ENCODE data around the gene ARHGAP6. TPM values are rescaled to one million over a fixed set of nuclear protein-coding genes. Genes with fewer than 3 reads are reported as not detected.

ARHGAP6 gene
- total and polyA plus RNA-seq, 9 of the 15 experiments (the other 6 are each of a cell fraction or from before 2014, with no cell fraction given), result 12.5 to 63.6 (median 41.8) TPM

DNA sequence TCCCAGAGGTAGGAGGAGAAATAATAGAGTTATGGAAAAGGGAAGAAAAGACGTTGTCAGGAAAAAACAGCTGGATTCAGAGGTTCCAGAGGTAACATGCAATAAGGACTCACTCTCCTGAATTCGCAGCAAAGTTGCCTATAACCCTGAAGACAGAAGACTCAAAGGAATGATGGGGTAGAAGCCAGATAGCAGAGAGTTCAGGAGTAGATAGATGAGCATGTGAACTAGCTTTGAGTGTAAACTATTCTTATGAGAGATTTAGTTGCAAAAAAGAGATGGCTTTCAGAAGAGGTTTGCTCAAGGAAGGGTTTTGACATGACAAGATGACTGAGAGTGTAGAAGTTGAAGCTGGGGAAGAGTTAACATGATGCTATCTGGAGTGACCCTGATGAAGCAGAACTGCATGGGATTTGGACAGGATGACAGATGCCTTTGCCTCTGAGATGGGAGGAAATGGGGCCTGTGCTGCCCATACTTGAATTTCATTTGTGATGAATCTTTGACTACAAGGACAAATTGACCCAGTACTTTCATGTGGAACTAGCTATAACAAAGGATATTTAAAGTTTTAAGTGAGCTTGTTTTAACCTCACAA is 298.6 kb downstream of the ARHGAP6 start (continued):
- TF ChIP-seq ZKSCAN3 (CRISPR knock-in tag; IDR thresholded peaks at IDR 0.05) (no peak), ZNF175 (CRISPR knock-in tag; IDR thresholded peaks at IDR 0.05; ENCODE audit: low read depth) (peak; percentile 74; the same call in 1 of the 2 replicates), MEIS2 (IDR thresholded peaks at IDR 0.05; ENCODE audit: partially characterized antibody) (peak; percentile 91), POLR2A (conservative IDR thresholded peaks at IDR 0.05) (0 out of 2 replicates have a peak, but pooled peaks have one; percentile 5), NR3C1 (CRISPR knock-in tag; IDR thresholded peaks at IDR 0.05) (no peak), MECOM (CRISPR knock-in tag; IDR thresholded peaks at IDR 0.05) (0 out of 2 replicates have a peak, but pooled peaks have one; percentile 17), TCF7 (IDR thresholded peaks at IDR 0.05; ENCODE audit: borderline replicate concordance) (no peak), DMBX1 (CRISPR knock-in tag; IDR thresholded peaks at IDR 0.05; ENCODE audit: borderline replicate concordance) (peak; percentile 53; the same call in 1 of the 2 replicates), CXXC5 (CRISPR knock-in tag; IDR thresholded peaks at IDR 0.05) (peak; percentile 26; the same call in 1 of the 2 replicates), RCOR1 (IDR thresholded peaks at IDR 0.05; ENCODE audit: borderline replicate concordance in 1 of 2, low read depth in 2 of 2, low read length in 2 of 2) (0 out of 4 replicates have a peak, but pooled peaks of 1 of the 2 experiments have one; percentile 13), HDAC1 (IDR thresholded peaks at IDR 0.05) (peak in 1 of 2 experiments; percentile 8; a peak in 1 of 4 replicates)

DNA sequence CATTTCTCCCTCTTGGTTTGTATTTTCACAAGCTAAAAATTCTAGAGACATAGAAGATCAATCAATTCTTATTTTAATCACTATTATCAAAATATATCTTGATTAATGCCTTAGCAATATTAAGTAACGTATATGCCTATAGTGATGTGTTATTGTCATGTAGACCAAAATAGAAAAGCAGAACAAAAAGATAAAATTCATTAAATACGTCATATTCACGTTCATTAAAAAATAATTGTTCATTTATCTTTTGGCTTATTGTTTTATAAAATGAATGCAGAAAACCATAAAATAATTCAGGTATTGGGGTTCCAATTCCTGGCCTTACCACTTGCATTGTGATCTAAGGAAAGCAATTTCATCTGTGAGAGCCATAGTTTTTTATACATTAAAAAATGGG is 300.3 kb downstream of the ARHGAP6 start:
- H3K27me3 ChIP-seq (ENCODE audit: control insufficient read depth in 2 of 2, insufficient read depth in 2 of 2, low read length in 2 of 2), result no peaks in the 10 kb centered on the region
- H2AFZ ChIP-seq (ENCODE audit: low read depth, low read length), result no peak overlapping the region
- H3K4me3 ChIP-seq, result no peak overlapping the region
- intact Hi-C loops (cut with micrococcal nuclease) (loop anchor here (5.0 kb wide), 4 partner anchors 38 to 223 kb away; no protein-coding TSS in a partner anchor), in situ Hi-C loops (cut with MboI) (loop anchor here (5.0 kb wide), 1 partner anchor 218 kb away; no protein-coding TSS in a partner anchor)
- FAIRE-seq (no peak), ATAC-seq (no peak), DNase-seq (ENCODE audit: extremely low read depth in 1 of 4, low spot score in 3 of 4) (no peak)
- no peak overlapping the region for H3K9ac ChIP-seq (ENCODE audit: insufficient read depth in 1 of 2, low read depth in 2 of 2, low read length in 2 of 2)
- peaks cover 0 to 54% of the 10 kb centered on the region in 2 experiments; a peak in 3 of 5 replicates for H3K4me1 ChIP-seq (replicated peaks in 1 of 2; ENCODE audit: control insufficient read depth in 2 of 2, insufficient read depth in 2 of 2, low read length in 2 of 2)
- no peak overlapping the region for H3K4me2 ChIP-seq (ENCODE audit: insufficient read depth, low read length)
- CTCF ChIA-PET (ENCODE audit: low intra/inter-chr PET ratio), result no interaction called here
- POLR2A ChIA-PET, result no interaction called here
- 96% methylated on average over 3 of the region's 3 CpGs for WGBS (ENCODE audit: insufficient coverage, low coverage, missing lambda C conversion rate)
- no peaks in the 10 kb centered on the region for H3K9me1 ChIP-seq (ENCODE audit: control insufficient read depth, insufficient read depth, low read length)
- BruUV-seq (replicated peaks), result no TSS peak
- no peaks in the 10 kb centered on the region for H4K20me1 ChIP-seq (replicated peaks; ENCODE audit: control insufficient read depth, insufficient read depth, low read length)
- peaks cover 44% of the 10 kb centered on the region for H3K36me3 ChIP-seq (ENCODE audit: control insufficient read depth, insufficient read depth, low read length)
- peak overlapping the region; percentile 90 for H3K27ac ChIP-seq (ENCODE audit: extremely low read depth, low read depth, low read length)
- H3K79me2 ChIP-seq (ENCODE audit: control insufficient read depth, insufficient read depth, low read length), result peaks cover 75% of the 10 kb centered on the region
- H3K9me3 ChIP-seq (replicated peaks; ENCODE audit: control insufficient read depth, insufficient read depth, low read depth, low read length), result no peaks in the 10 kb centered on the region
- peak; percentile 54; the same call in 1 of the 2 replicates for TF ChIP-seq ZNF707 (CRISPR knock-in tag; conservative IDR thresholded peaks at IDR 0.05)
- no peak for TF ChIP-seq ZC3H11A (IDR thresholded peaks at IDR 0.05; ENCODE audit: low read depth, low read length)
- TF ChIP-seq, protein P1, sequence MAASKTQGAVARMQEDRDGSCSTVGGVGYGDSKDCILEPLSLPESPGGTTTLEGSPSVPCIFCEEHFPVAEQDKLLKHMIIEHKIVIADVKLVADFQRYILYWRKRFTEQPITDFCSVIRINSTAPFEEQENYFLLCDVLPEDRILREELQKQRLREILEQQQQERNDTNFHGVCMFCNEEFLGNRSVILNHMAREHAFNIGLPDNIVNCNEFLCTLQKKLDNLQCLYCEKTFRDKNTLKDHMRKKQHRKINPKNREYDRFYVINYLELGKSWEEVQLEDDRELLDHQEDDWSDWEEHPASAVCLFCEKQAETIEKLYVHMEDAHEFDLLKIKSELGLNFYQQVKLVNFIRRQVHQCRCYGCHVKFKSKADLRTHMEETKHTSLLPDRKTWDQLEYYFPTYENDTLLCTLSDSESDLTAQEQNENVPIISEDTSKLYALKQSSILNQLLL (CRISPR knock-in tag; IDR thresholded peaks at IDR 0.05; ENCODE audit: borderline replicate concordance), result peak; percentile 93
- TF ChIP-seq, protein P2, sequence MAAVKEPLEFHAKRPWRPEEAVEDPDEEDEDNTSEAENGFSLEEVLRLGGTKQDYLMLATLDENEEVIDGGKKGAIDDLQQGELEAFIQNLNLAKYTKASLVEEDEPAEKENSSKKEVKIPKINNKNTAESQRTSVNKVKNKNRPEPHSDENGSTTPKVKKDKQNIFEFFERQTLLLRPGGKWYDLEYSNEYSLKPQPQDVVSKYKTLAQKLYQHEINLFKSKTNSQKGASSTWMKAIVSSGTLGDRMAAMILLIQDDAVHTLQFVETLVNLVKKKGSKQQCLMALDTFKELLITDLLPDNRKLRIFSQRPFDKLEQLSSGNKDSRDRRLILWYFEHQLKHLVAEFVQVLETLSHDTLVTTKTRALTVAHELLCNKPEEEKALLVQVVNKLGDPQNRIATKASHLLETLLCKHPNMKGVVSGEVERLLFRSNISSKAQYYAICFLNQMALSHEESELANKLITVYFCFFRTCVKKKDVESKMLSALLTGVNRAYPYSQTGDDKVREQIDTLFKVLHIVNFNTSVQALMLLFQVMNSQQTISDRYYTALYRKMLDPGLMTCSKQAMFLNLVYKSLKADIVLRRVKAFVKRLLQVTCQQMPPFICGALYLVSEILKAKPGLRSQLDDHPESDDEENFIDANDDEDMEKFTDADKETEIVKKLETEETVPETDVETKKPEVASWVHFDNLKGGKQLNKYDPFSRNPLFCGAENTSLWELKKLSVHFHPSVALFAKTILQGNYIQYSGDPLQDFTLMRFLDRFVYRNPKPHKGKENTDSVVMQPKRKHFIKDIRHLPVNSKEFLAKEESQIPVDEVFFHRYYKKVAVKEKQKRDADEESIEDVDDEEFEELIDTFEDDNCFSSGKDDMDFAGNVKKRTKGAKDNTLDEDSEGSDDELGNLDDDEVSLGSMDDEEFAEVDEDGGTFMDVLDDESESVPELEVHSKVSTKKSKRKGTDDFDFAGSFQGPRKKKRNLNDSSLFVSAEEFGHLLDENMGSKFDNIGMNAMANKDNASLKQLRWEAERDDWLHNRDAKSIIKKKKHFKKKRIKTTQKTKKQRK (IDR thresholded peaks at IDR 0.05; ENCODE audit: borderline replicate concordance, low read depth, low read length), result no peak
- no peak for TF ChIP-seq SRSF7 (optimal IDR thresholded peaks at IDR 0.05; ENCODE audit: low read depth, low read length)
